H1 (cell line): ENCODE results near the gene GDF2. TPM values are rescaled to one million over a fixed set of nuclear protein-coding genes. Genes with fewer than 3 reads are reported as not detected.

ENCODE experiments used
- CTCF ChIA-PET: fragments of 300-600 bp; sonication (Branson Sonifier 250); formaldehyde crosslinking; loops from one replicate; lab custom pipeline; 2021; ENCODE audit not compliant: partially characterized antibody; lab: Charles Lee
- POLR2A ChIA-PET: fragments of 300-600 bp; sonication (Branson Sonifier 250); formaldehyde crosslinking; loops from one replicate; lab custom pipeline; 2021; ENCODE audit warnings: inconsistent platforms; ENCODE audit not compliant: partially characterized antibody; lab: Charles Lee
- DNase-seq, 2 experiments: peaks; one replicate each; pipeline versions ENCODE4 v3.0.0 to v3.0.0-alpha.2; 2010 to 2022; ENCODE audit warnings: low spot score in 2 of 2, low read depth in 1 of 2, mixed read lengths in 1 of 2
- FAIRE-seq: peaks from 2 replicates; lab custom pipeline; 2011; peaks lifted over from hg19 to GRCh38; lab: Jason Lieb, UNC
- H2AFZ ChIP-seq: 2 replicates; pipeline ENCODE4 v1.8.1; 2012; ENCODE audit warnings: low read length, inconsistent platforms
- H2AK5ac ChIP-seq: 2 replicates; pipeline ENCODE4 v1.6.1; 2013; ENCODE audit warnings: low read depth, low read length
- H2BK120ac ChIP-seq: replicated peaks from 2 replicates; pipeline ENCODE3; 2013; ENCODE audit warnings: low read depth, low read length, inconsistent platforms
- H2BK12ac ChIP-seq: 2 replicates; pipeline ENCODE4 v1.6.1; 2013; ENCODE audit warnings: low read depth, low read length
- H2BK15ac ChIP-seq: 2 replicates; pipeline ENCODE4 v1.6.1; 2013; ENCODE audit warnings: low read length
- H2BK20ac ChIP-seq: 2 replicates; pipeline ENCODE4 v1.6.1; 2013; ENCODE audit warnings: low read length
- H2BK5ac ChIP-seq: 2 replicates; pipeline ENCODE4 v1.6.1; 2013; ENCODE audit warnings: low read depth, low read length
- H3K14ac ChIP-seq: 2 replicates; pipeline ENCODE4 v1.6.1; 2013; ENCODE audit warnings: inconsistent platforms; ENCODE audit not compliant: insufficient read length
- H3K18ac ChIP-seq: 2 replicates; pipeline ENCODE4 v1.6.1; 2013; ENCODE audit warnings: low read length; ENCODE audit errors: extremely low read depth
- H3K23ac ChIP-seq: 2 replicates; pipeline ENCODE4 v1.6.1; 2013; ENCODE audit warnings: inconsistent platforms; ENCODE audit not compliant: insufficient read length
- H3K23me2 ChIP-seq: 2 replicates; pipeline ENCODE4 v1.6.1; 2013; ENCODE audit warnings: low read depth, low read length
- H3K27ac ChIP-seq: 2 replicates; pipeline ENCODE4 v1.6.1; 2011; ENCODE audit warnings: low read depth, low read length, inconsistent platforms
- H3K27me3 ChIP-seq, 4 experiments: replicated peaks in 1 of 4; 1 replicate in 1 of 4; 2 replicates in 3 of 4; pipeline versions ENCODE4 v1.6.1 to v1.8.1; 2011 to 2013; ENCODE audit warnings: low read length in 3 of 4, mild to moderate bottlenecking in 3 of 4, inconsistent platforms in 2 of 4, mixed read lengths in 2 of 4, moderate library complexity in 1 of 4; ENCODE audit not compliant: control insufficient read depth in 3 of 4, insufficient read depth in 3 of 4; ENCODE audit errors: extremely low read depth in 1 of 4
- H3K36me3 ChIP-seq, 4 experiments: 2 replicates each; pipeline versions ENCODE4 v1.6.1 to v1.8.1; 2011 to 2013; ENCODE audit warnings: mild to moderate bottlenecking in 4 of 4, low read length in 3 of 4, moderate library complexity in 2 of 4, control low read depth in 1 of 4, inconsistent platforms in 1 of 4; ENCODE audit not compliant: insufficient read depth in 4 of 4, control insufficient read depth in 2 of 4
- H3K4ac ChIP-seq: replicated peaks from 2 replicates; pipeline ENCODE3; 2013; ENCODE audit warnings: low read length, low read depth, mixed read lengths, inconsistent platforms; ENCODE audit not compliant: insufficient read length
- H3K4me1 ChIP-seq, 4 experiments: replicated peaks in 1 of 4; 1 replicate in 1 of 4; 2 replicates in 3 of 4; pipeline versions ENCODE4 v1.6.1 to v1.8.1; 2011 to 2013; ENCODE audit warnings: low read length in 3 of 4, inconsistent platforms in 2 of 4, mixed read lengths in 1 of 4; ENCODE audit not compliant: insufficient read depth in 4 of 4, control insufficient read depth in 3 of 4
- H3K4me2 ChIP-seq, 2 experiments: 2 replicates each; pipeline versions ENCODE4 v1.6.1 to v1.8.1; 2011 to 2013; ENCODE audit warnings: low read depth in 2 of 2, low read length in 2 of 2, control low read depth in 1 of 2, inconsistent platforms in 1 of 2, mild to moderate bottlenecking in 1 of 2; ENCODE audit not compliant: insufficient read depth in 1 of 2
- H3K4me3 ChIP-seq, 4 experiments: fragments of 200-600, 300-600 bp in 1 of 4; sonication (generic), shearing (Covaris generic), sonication (Bioruptor Twin) in 1 of 4; 2 replicates each; pipeline versions ENCODE4 v1.5.1 to v1.8.1; 2011 to 2016; ENCODE audit warnings: low read length in 4 of 4, low read depth in 3 of 4, control low read depth in 2 of 4, inconsistent platforms in 2 of 4, mild to moderate bottlenecking in 2 of 4, mixed read lengths in 1 of 4, moderate library complexity in 1 of 4; ENCODE audit not compliant: insufficient read depth in 2 of 4; ENCODE audit errors: extremely low read depth in 1 of 4
- H3K56ac ChIP-seq: replicated peaks from 2 replicates; pipeline ENCODE3; 2013; ENCODE audit warnings: low read depth, mild to moderate bottlenecking, mixed read lengths, low read length, inconsistent platforms; ENCODE audit not compliant: insufficient read length
- H3K79me1 ChIP-seq: 2 replicates; pipeline ENCODE4 v1.6.1; 2013; ENCODE audit warnings: low read depth, low read length, control low read depth
- H3K79me2 ChIP-seq, 2 experiments: 2 replicates each; pipeline versions ENCODE4 v1.6.1 to v1.8.1; 2012 to 2013; ENCODE audit warnings: low read length in 2 of 2, mild to moderate bottlenecking in 2 of 2, inconsistent platforms in 1 of 2; ENCODE audit not compliant: insufficient read depth in 2 of 2, control insufficient read depth in 1 of 2
- H3K9ac ChIP-seq, 4 experiments: replicated peaks in 1 of 4; 1 replicate in 1 of 4; 2 replicates in 3 of 4; pipeline versions ENCODE4 v1.6.1 to v1.8.1; 2011 to 2013; ENCODE audit warnings: low read depth in 3 of 4, low read length in 3 of 4, control low read depth in 2 of 4, mild to moderate bottlenecking in 2 of 4, moderate library complexity in 2 of 4, inconsistent platforms in 1 of 4; ENCODE audit errors: extremely low read depth in 1 of 4
- H3K9me3 ChIP-seq, 2 experiments: 2 replicates each; pipeline versions ENCODE4 v1.6.1 to v1.8.1; 2012 to 2013; ENCODE audit warnings: mild to moderate bottlenecking in 2 of 2, moderate library complexity in 2 of 2, control low read depth in 1 of 2, inconsistent platforms in 1 of 2, low read depth in 1 of 2, low read length in 1 of 2, mixed read lengths in 1 of 2; ENCODE audit not compliant: insufficient read depth in 2 of 2
- H4K20me1 ChIP-seq, 2 experiments: replicated peaks in 1 of 2; 2 replicates each; pipeline versions ENCODE3 to v1.8.1; 2011 to 2013; ENCODE audit warnings: inconsistent platforms in 2 of 2, low read length in 2 of 2, mild to moderate bottlenecking in 1 of 2; ENCODE audit not compliant: insufficient read depth in 2 of 2, control insufficient read depth in 1 of 2
- H4K5ac ChIP-seq: 2 replicates; pipeline ENCODE4 v1.6.1; 2013; ENCODE audit warnings: low read length, low read depth, mixed read lengths, inconsistent platforms; ENCODE audit not compliant: insufficient read length
- H4K8ac ChIP-seq: 2 replicates; pipeline ENCODE4 v1.8.0; 2013; ENCODE audit warnings: mild to moderate bottlenecking, moderate library complexity, low read length, inconsistent platforms; ENCODE audit not compliant: insufficient read depth; ENCODE audit errors: extremely low read depth
- H4K91ac ChIP-seq: replicated peaks from 2 replicates; pipeline ENCODE3; 2013; ENCODE audit warnings: low read length, mixed read lengths, inconsistent platforms; ENCODE audit not compliant: insufficient read length
- CHD2 ChIP-seq: IDR thresholded peaks from 2 replicates; pipeline ENCODE4 v1.6.1; 2012; ENCODE audit warnings: low read length, improper control_type of control experiment
- FOSL1 ChIP-seq: IDR thresholded peaks from 2 replicates; pipeline ENCODE4 v1.6.1; 2011; ENCODE audit warnings: mild to moderate bottlenecking, low read depth, low read length, moderate library complexity; ENCODE audit not compliant: insufficient read depth
- HDAC2 ChIP-seq, 2 experiments: fragments of 300-600 bp in 1 of 2; sonication (generic) in 1 of 2; IDR thresholded peaks; 2 replicates each; pipeline ENCODE4 v1.6.1; 2011 to 2012; ENCODE audit warnings: low read depth in 2 of 2, low read length in 2 of 2, mild to moderate bottlenecking in 2 of 2, moderate library complexity in 2 of 2, borderline replicate concordance in 1 of 2, inconsistent platforms in 1 of 2
- PHF8 ChIP-seq: fragments of 200-600 bp; sonication (generic); conservative IDR thresholded peaks from 2 replicates; pipeline ENCODE4 v1.7.1; 2012; ENCODE audit warnings: low read depth, mild to moderate bottlenecking, inconsistent platforms, low read length, moderate library complexity
- RFX5 ChIP-seq: IDR thresholded peaks from 2 replicates; pipeline ENCODE4 v1.6.1; 2011; ENCODE audit warnings: low read depth, low read length, improper control_type of control experiment, borderline replicate concordance
- TEAD4 ChIP-seq: IDR thresholded peaks from 2 replicates; pipeline ENCODE4 v1.6.1; 2012; ENCODE audit warnings: low read depth, low read length, inconsistent platforms, mixed read lengths
- WGBS, 2 experiments: shearing (Covaris generic) in 1 of 2; methylation state at CpG; one replicate each; pipeline versions ENCODE4 v1.1.6 to v1.1.7; 2013 to 2015; ENCODE audit warnings: low lambda C conversion rate in 2 of 2, mixed read lengths in 2 of 2, inconsistent platforms in 1 of 2, low coverage in 1 of 2, missing lambda C conversion rate in 1 of 2; ENCODE audit not compliant: insufficient replicate concordance in 2 of 2, insufficient coverage in 1 of 2, insufficient read length in 1 of 2; ENCODE audit errors: extremely low coverage in 1 of 2, missing lambda C conversion rate in 1 of 2; 5-methylcytosine and 5-hydroxymethylcytosine counted together
- polyA plus RNA-seq, 7 experiments: library from polyadenylated mRNA; depleted of rRNA in 3 of 7; stranded (reverse) in 5 of 7; unstranded in 2 of 7; fragments of >200 nt in 5 of 7; fragments of 200-250 nt in 2 of 7; gene quantifications; 1 replicate in 5 of 7; 2 replicates in 1 of 7; 4 replicates in 1 of 7; pipeline versions ENCODE4 v1.2.1 to v1.2.3, GENCODE V29; 2011 to 2013; ENCODE audit warnings: missing spikeins in 2 of 7, mixed read lengths in 2 of 7
- total RNA-seq: library from RNA; stranded (reverse); fragmentation: NEBNext Ultra II Directional; extraction: Animal tissue kit (Norgen Biotek cat#: 25700); gene quantifications from 2 replicates; pipeline ENCODE4 v1.2.1, GENCODE V29; 2021
- TF ChIP-seq, protein P1 (sequence below): IDR thresholded peaks from 2 replicates; pipeline ENCODE4 v1.6.1; 2012; ENCODE audit warnings: inconsistent platforms

Gene GDF2
- total and polyA plus RNA-seq, 2 of the 8 experiments (the other 6 are each of a cell fraction or from before 2014, with no cell fraction given): not detected

DNA sequence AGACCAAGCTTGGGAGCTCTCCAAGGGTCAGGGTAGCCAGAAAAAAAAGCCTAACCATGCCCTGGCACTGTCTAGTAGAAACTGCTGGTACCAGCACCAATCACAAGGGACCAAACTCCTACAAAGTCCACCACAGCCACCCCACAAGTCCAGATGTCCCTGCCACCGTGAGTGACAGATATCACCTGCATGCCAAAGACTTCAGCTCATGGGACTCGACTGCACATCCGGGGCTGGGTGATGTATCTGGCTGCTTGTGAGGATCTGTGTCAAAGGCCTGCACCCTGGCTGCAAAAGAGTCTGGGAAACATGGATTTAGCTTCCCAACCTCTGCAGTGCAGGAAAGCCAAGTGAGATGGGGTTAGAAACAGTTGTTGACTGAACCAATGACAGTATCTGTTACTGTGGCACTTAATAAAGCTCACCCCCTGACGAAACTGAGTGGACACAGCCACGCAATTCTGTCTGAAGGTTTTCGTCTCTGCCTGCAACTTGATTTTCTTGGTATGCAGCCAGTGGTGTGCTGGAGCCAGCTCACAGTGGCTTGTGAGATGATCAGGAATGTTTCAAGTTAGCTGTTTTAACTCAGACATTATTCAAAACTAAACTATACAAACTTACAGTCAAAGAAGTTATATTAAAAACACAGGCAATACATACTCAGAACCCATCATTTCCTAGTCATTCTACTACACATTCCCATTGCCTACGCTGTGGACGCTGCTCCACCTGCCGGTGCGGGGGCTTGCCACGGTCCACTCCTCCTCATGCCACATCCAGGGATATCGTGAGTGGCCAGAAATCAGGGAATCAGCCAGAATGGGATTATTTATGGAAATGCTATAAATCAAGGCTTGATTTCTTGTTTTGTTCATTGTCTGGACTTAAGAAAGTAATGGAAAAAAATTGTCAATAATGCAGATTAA, 52.6 kb downstream of the GDF2 start:
- POLR2A ChIA-PET: interaction anchor here (1.7 to 3.9 kb wide), 2 partner anchors 9 to 13 kb away, joined by 4 to 14 read pairs; partner anchors contain the start of gene ZNF488
- H3K27ac ChIP-seq: no peak overlapping the region
- CTCF ChIA-PET: interaction anchor here (1.0 to 4.4 kb wide), 5 partner anchors 9 to 63 kb away, joined by 3 to 42 read pairs (median 4); no protein-coding TSS in a partner anchor

More for the DNA sequence above, 52.6 kb downstream of the GDF2 start:
- Histone ChIP-seq H2AFZ (no peak overlapping the region), H3K9ac (no peak overlapping the region), H2AK5ac (no peak overlapping the region), H3K23me2 (no peaks in the 10 kb centered on the region; the same call in 1 of the 2 replicates), H3K23ac (no peak overlapping the region), H2BK12ac (no peak overlapping the region), H3K18ac (no peak overlapping the region), H4K20me1 (peaks cover 0 to 1% of the 10 kb centered on the region in 2 experiments), H4K8ac (no peak overlapping the region; the same call in 1 of the 2 replicates), H3K79me1 (no peaks in the 10 kb centered on the region; the same call in 1 of the 2 replicates), H3K79me2 (no peaks in the 10 kb centered on the region), H3K56ac (no peak overlapping the region), H4K91ac (no peak overlapping the region), H2BK120ac (no peak overlapping the region), H4K5ac (no peak overlapping the region), H3K27me3 (no peaks in the 10 kb centered on the region), H3K4me2 (no peak overlapping the region), H3K9me3 (no peaks in the 10 kb centered on the region), H3K36me3 (no peaks in the 10 kb centered on the region), H3K4me1 (peaks cover 0 to 14% (median 5%) of the 10 kb centered on the region in 4 experiments), H3K4me3 (no peak overlapping the region), H2BK15ac (no peak overlapping the region), H2BK20ac (no peak overlapping the region), H3K14ac (no peak overlapping the region), H2BK5ac (no peak overlapping the region), H3K4ac (no peak overlapping the region)
- DNase-seq (peak in 1 of 2 experiments; percentile 26), FAIRE-seq (no peak)
- no peak for TF ChIP-seq HDAC2 (IDR thresholded peaks at IDR 0.05; ENCODE audit: borderline replicate concordance in 1 of 2, low read depth in 2 of 2, low read length in 2 of 2)
- no peak for TF ChIP-seq TEAD4
- TF ChIP-seq FOSL1: no peak
- no peak for TF ChIP-seq PHF8
- no peak for TF ChIP-seq CHD2
- no peak for TF ChIP-seq RFX5
- TF ChIP-seq, protein P1, sequence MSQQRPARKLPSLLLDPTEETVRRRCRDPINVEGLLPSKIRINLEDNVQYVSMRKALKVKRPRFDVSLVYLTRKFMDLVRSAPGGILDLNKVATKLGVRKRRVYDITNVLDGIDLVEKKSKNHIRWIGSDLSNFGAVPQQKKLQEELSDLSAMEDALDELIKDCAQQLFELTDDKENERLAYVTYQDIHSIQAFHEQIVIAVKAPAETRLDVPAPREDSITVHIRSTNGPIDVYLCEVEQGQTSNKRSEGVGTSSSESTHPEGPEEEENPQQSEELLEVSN: no peak
- WGBS, 2 experiments: 91% methylated on average over 12 of the region's 12 CpGs; no CpG with 5 or more reads in 1 of the 2 experiments
